HG03066 (cell line): ENCODE measurements around the gene LAMC1.
A peak's percentile ranks its signal among the peaks of the same experiment; 100 is the strongest.
"Not testable (repeated sequence)": the region's sequence is repeated elsewhere in the genome, so short reads cannot be mapped to it uniquely, and the experiment has no call there.

Experiments
- ATAC-seq: cut with Tn5 transposase; IDR thresholded peaks from one replicate; pipeline ENCODE4 v1.9.1; 2021; ENCODE audit warnings: low read depth; ENCODE audit not compliant: unreplicated experiment

Gene LAMC1

GRCh38 chr1:183040547-183040971 lies 17.3 kb downstream of the LAMC1 start:
- ATAC-seq = no peak

GRCh38 chr1:183043254-183043653 lies 20.0 kb downstream of the LAMC1 start:
- no peak for ATAC-seq

- ATAC-seq = no peak
These were observed 20.9 kb downstream of the LAMC1 start for GRCh38 chr1:183043872-183044854.

- no peak for ATAC-seq
These were observed 21.9 kb downstream of the LAMC1 start for GRCh38 chr1:183044893-183045649.

GRCh38 chr1:183048087-183049085 lies 25.2 kb downstream of the LAMC1 start:
- peak; percentile 95 for ATAC-seq

GRCh38 chr1:183051546-183051945 lies 28.3 kb downstream of the LAMC1 start:
- no peak for ATAC-seq

GRCh38 chr1:183052861-183053260 lies 29.6 kb downstream of the LAMC1 start:
- ATAC-seq = no peak

GRCh38 chr1:183058851-183059502 lies 35.8 kb downstream of the LAMC1 start:
- no peak for ATAC-seq

GRCh38 chr1:183061194-183061593 lies 38.0 kb downstream of the LAMC1 start:
- no peak for ATAC-seq

GRCh38 chr1:183063349-183063748 lies 40.1 kb downstream of the LAMC1 start:
- no peak for ATAC-seq

- no peak for ATAC-seq
These were observed 42.0 kb downstream of the LAMC1 start for GRCh38 chr1:183065168-183065706.

- not testable (repeated sequence) for ATAC-seq
These were observed 43.2 kb downstream of the LAMC1 start for GRCh38 chr1:183066432-183066831.

GRCh38 chr1:183069562-183070216 lies 46.5 kb downstream of the LAMC1 start:
- ATAC-seq = no peak

- ATAC-seq = no peak
These were observed 47.2 kb downstream of the LAMC1 start for GRCh38 chr1:183070234-183070922.

- ATAC-seq = peak; percentile 84
These were observed 47.9 kb downstream of the LAMC1 start for GRCh38 chr1:183070923-183071618.

GRCh38 chr1:183072595-183072994 lies 49.4 kb downstream of the LAMC1 start:
- not testable (repeated sequence) for ATAC-seq

GRCh38 chr1:183073320-183073719 lies 50.1 kb downstream of the LAMC1 start:
- no peak for ATAC-seq

GRCh38 chr1:183074215-183074614 lies 51.0 kb downstream of the LAMC1 start:
- ATAC-seq = no peak
